Measurements from ENCODE around the gene SMIM32.

DNA sequence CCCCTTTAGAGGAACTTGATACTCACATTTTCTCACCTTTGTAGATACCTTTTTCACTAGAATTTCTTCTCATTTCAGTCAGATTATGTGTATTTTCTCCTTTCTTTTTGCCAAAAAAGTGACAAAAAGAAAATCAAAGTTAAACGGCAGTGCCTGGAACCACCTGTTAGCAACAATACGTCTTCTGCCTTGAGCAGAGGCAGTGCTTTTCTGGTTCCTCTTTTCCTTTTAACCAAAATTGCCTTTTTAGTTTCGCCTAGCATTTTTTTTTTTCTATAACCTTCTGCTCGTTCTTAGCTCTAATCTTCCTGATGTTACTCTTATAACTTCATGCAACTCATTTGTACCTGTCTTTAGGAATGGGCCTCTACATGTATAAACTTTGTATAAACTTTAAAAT lies 26.1 kb downstream of the SMIM32 start:
- TF ChIP-seq SP1 (IDR thresholded peaks at IDR 0.05) (no peak), RAD21 (IDR thresholded peaks at IDR 0.05) (no peak), JUND (IDR thresholded peaks at IDR 0.05) (no peak), EGR1 (IDR thresholded peaks at IDR 0.05; ENCODE audit: low read depth in 2 of 2) (no peak)
- TF ChIP-seq, protein P1, sequence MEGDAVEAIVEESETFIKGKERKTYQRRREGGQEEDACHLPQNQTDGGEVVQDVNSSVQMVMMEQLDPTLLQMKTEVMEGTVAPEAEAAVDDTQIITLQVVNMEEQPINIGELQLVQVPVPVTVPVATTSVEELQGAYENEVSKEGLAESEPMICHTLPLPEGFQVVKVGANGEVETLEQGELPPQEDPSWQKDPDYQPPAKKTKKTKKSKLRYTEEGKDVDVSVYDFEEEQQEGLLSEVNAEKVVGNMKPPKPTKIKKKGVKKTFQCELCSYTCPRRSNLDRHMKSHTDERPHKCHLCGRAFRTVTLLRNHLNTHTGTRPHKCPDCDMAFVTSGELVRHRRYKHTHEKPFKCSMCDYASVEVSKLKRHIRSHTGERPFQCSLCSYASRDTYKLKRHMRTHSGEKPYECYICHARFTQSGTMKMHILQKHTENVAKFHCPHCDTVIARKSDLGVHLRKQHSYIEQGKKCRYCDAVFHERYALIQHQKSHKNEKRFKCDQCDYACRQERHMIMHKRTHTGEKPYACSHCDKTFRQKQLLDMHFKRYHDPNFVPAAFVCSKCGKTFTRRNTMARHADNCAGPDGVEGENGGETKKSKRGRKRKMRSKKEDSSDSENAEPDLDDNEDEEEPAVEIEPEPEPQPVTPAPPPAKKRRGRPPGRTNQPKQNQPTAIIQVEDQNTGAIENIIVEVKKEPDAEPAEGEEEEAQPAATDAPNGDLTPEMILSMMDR (IDR thresholded peaks at IDR 0.05; ENCODE audit: low read depth, low read length, missing input control), result no peak
